Superior temporal gyrus (tissue), 1 donor: Measurements from ENCODE around the gene PUDP.
"Not testable (repeated sequence)": the region's sequence is repeated elsewhere in the genome, so short reads cannot be mapped to it uniquely, and the experiment has no call there.

ENCODE experiments used
- DNase-seq: peaks from one replicate; pipeline ENCODE4 v3.0.0-alpha.2; 2016; ENCODE audit errors: extremely low spot score

Gene PUDP

DNA sequence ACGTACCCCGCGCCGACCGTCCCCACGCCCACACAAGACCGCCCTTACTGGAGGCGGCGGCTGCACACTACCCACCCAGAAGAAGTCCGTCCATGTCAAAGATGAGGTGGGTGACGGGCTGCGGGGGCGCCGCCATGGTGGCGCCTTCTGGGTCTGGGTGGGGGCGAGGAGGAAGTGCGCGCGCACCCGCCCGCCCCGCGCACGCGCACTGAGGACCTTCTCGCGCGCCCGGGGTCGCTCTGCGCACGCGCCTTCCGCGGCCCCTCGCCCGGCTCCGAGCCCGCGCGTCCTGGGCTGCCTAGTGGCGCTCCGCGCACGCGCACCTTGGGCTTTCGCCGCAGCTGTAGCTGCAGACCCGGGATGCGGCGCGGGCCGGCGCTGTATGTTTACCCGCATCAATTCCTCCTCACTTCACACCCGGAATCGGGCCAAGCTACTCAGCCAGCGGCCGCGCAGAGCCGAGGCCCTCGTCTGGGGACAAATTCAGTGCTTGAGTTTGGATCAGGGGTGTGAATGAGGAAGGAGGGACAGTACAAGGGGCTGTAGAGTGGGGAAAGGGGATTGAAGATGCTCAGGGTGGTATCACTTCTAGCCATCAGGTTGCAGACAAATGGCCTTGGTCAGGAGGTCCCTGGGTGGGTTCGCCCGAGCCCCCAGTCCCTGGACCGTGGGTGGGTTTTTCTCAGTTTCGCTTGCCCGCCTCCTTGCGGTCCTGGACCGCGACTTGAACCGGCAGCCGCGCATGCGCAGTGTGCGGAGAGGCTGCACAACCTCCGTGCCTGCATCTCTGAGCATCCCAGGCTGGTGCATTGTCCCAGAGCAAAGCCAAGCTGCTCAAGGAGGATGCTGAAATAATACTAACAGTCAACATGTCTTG lies at the start of gene PUDP:
Gene PUDP (minus strand): TSS at position 176 of the 877 bp plus-strand sequence. CDS start 40 bp downstream, at position 136.
- DNase-seq, result peak; percentile 82

GRCh38 chrX:7194606-7195005 lies 46.7 kb upstream of the PUDP start:
- no peak for DNase-seq

DNA sequence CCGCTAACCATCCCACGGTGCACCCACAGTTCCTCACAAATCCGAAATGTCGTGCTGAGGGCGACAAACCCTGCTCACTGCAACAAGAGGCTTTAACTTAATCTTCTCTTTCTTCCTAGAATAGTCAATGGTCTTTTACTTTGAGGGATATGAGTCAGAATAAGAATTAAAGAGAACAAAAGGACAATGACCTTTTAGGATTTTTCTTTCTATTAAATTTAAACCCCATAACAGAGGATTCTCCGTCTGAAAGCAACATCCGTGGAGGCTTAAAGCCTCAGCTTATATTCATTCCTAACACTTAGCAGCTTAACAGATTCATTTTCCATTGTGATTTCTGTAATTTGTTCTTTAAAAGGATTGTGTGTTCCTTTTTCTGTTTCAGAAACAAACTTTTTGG lies 44.9 kb upstream of the PUDP start:
- no peak for DNase-seq

GRCh38 chrX:7191681-7192110 lies 43.7 kb upstream of the PUDP start:
- no peak for DNase-seq

DNA sequence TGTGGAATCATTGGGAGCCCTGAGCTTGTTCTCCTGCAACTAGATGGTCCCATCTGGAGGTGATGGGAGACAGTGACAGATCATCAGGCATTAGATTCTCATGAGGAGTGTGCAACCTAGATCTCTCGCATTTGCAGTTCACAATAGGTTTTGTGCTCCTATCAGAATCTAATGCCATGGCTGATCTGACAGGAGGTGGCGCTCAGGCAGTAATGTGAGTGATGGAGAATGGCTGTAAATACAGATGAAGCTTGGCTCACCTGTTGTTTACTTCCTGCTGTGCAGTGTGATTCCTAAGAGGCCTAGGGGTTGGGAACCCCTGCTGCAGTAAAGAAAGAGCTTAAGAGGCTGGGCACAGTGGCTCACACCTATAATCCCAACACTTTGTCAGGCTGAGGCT lies 42.2 kb upstream of the PUDP start:
- no peak for DNase-seq

DNA sequence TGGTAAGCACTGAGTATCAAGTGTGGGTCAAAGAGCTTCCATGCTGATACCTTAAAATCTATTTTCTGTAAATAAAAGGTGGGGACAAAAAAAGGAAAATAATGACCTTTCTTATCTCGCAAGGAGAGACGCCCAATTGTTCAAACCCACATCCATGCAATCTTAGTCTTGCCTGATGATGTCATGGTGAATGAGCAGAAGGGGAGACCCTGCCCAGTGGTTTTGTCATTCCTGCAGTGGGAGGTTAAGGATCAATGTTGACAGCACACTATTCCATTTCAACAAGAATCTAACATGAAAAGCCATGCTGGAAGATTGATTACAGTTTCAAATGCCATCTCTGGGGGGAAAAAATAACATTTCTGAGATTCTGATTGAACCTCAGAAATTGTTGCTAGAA lies 40.7 kb upstream of the PUDP start:
- DNase-seq, result no peak

DNA sequence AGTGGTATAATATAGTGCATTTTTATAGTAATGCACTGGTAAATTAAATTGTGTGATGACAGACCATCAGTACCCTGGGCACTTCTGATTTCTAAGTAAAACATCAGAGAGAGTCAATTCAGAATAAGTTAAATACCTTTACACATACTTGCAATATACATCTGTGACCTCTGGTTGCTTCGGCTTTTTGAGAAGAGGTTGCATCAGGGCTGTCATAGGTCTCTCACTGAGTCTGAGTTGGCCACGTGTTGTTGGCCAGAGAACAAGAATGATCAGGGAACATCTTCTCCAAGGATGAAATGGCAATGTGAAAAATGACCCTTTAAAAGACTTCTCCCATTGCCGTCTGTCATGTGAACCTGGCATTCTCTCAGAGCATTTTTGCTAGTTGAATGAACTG lies 36.9 kb upstream of the PUDP start:
- no peak for DNase-seq

- no peak for DNase-seq
These were observed 31.5 kb upstream of the PUDP start for GRCh38 chrX:7179446-7179845.

DNA sequence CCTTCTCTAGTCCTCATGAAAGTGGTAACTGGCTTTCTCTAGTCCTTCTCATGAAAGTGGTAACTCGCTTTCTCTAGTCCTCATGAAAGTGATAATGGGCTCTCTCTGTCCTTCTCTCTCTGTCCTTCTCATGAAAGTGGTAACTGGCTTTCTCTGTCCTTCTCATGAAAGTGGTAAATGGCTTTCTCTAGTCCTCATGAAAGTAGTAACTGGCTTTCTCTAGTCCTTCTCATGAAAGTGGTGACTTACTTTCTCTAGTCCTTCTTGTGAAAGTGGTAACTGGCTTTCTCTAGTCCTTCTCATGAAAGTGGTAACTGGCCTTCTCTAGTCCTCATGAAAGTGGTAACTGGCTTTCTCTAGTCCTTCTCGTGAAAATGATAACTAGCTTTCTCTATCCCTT lies 30.9 kb upstream of the PUDP start:
- DNase-seq, result not testable (repeated sequence)

DNA sequence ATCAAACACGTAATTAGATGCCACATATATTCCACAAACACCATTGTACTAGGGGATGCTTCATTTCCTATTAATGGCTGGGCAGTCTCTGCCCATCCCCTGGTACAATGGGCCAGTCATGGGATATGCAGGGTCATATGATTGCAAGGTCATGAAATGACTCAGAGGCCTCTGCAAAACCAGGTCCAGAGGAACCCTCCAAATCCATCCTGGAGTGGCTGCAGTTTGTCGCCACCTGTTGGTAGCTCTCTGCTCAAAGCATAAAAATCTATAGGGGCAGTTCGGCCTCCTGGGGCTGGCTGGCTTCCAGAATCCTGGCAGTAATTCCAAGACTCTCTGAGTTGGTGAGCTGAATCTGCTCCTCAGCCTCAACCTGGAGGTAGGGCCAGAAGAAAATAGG lies 22.9 kb upstream of the PUDP start:
- DNase-seq, result no peak

DNA sequence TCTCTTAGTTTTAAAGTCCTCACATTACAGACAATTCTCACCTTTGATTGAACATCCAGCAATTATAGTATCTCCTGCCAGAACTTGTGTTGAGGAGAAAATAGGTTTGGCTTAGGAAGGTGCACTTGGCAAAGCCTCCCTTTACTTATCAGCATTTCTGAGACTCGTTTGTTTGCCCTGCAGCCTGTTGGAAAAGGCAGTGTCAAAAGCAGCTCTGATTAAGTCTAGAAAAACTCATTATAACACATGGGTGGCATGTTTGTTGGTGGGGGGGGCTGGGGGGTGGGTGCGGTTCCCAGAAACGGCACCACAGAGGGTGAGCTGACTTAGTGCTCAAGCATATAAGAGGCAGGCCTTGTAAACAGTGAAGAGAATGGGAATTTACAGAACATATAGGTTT lies 21.7 kb upstream of the PUDP start:
- DNase-seq, result no peak

GRCh38 chrX:7168371-7168770 lies 20.4 kb upstream of the PUDP start:
- no peak for DNase-seq

GRCh38 chrX:7164174-7164573 lies 16.2 kb upstream of the PUDP start:
- DNase-seq, result peak; percentile 8

DNA sequence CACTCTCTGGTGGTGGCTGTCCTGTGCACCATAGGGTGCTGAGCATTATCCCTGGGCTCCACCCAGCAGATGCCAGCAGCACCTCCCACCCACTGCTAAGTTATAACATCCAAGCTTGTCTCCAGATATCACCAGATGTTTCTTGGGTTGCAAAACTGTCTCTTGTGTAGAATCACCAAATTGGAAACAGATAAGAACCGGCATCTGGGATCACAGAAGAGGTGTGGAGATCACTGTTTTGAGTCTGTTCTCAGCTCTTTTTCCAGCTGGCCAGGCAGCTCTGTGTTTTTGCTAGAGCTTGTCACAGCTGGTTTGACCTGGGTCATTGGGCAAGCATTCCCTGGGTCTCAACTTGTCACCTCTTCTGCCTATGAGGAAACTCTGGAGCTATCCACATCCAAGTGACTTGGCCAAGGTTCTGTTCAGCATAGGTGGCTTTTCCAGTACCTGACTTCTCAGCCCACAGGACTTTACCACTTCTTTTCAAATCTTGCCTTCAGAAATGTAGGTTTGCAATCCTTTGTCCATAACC lies 15.3 kb upstream of the PUDP start:
- DNase-seq, result no peak

- DNase-seq, result no peak
These were observed 11.4 kb upstream of the PUDP start for GRCh38 chrX:7159149-7159861.

GRCh38 chrX:7158468-7158990 lies 10.6 kb upstream of the PUDP start:
- no peak for DNase-seq

DNA sequence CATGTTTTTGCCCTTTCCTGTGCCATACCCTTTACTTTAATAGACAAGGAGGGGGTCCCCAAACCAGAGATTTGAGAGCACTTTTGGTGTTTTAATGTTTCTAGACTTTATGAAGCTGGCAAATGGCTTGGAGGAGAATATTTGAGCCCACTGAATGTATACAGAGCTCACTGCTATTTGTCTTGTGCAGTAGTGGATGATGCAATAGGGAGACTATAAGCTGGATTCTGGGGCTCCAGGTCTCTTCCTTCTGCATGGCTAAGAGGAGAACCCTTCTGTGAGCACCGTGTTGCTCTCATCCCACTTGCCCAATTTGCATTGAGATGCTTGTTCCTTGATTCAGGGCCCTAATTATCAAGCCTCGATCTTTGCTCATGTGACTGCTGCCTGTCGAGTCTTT lies 8.9 kb upstream of the PUDP start:
- no peak for DNase-seq

DNA sequence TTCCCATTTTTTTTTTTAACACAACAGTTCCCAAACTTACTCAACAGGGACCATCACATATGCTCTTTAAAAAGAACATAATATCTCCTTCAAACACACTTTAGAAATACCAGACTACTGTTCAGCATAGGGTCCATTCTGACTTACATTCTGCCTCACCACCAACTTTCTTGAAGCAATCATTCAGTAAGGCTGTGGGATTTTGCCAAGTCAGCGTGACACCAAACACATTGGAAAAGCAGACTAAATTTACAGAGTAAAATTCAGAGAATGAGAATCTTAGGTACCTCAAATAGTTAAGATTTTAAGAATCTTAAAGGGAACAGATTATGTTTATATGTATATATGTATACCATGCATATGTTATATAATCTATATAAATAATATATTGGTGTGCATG lies 7.2 kb upstream of the PUDP start:
- no peak for DNase-seq

DNA sequence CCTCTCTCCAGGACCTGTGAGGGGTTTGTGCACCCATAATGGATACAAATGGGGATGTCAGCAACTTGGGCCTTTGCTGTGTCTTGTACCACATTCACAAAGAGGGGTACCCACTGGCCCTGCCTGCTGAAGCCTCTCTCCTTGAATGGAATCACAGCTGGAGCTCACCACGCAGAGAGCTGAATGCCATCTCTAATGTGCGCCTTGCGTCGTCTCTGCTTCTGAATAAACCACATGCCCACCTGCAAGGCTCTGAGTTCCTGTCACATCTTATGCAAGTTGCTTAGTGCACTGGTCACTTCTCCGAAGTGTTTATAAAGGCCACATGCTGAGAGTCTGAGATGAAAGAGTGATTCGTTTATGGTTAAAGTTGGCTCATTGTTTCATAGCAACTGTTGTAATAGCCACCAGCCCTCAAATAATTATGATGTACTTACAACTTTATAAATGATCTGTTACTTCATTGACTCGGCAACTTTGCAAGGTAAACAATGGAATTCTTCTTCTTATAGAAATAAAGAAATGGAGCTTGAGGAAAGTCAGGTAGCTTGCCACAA lies 6.2 kb upstream of the PUDP start:
- no peak for DNase-seq

- no peak for DNase-seq
These were observed 5.3 kb upstream of the PUDP start for GRCh38 chrX:7153231-7153630.

GRCh38 chrX:7149411-7149810 lies 1.5 kb upstream of the PUDP start:
- peak; percentile 7 for DNase-seq

- DNase-seq, result peak; percentile 26
These were observed 458 bp downstream of the PUDP start, which contains the start of gene STS for GRCh38 chrX:7147413-7147977. STS (plus strand) TSS chrX:7147712; CDS start chrX:7253200, 105,488 bp downstream.
